ENCODE results near the gene DLK2. TPM values are rescaled to one million over a fixed set of nuclear protein-coding genes. Genes with fewer than 3 reads are reported as not detected.
"Not testable (repeated sequence)": the region's sequence is repeated elsewhere in the genome, so short reads cannot be mapped to it uniquely, and the experiment has no call there.

The DLK2 gene, protein sequence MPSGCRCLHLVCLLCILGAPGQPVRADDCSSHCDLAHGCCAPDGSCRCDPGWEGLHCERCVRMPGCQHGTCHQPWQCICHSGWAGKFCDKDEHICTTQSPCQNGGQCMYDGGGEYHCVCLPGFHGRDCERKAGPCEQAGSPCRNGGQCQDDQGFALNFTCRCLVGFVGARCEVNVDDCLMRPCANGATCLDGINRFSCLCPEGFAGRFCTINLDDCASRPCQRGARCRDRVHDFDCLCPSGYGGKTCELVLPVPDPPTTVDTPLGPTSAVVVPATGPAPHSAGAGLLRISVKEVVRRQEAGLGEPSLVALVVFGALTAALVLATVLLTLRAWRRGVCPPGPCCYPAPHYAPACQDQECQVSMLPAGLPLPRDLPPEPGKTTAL
- total RNA-seq = under 1 TPM; 0.30 to 0.37 TPM

DNA sequence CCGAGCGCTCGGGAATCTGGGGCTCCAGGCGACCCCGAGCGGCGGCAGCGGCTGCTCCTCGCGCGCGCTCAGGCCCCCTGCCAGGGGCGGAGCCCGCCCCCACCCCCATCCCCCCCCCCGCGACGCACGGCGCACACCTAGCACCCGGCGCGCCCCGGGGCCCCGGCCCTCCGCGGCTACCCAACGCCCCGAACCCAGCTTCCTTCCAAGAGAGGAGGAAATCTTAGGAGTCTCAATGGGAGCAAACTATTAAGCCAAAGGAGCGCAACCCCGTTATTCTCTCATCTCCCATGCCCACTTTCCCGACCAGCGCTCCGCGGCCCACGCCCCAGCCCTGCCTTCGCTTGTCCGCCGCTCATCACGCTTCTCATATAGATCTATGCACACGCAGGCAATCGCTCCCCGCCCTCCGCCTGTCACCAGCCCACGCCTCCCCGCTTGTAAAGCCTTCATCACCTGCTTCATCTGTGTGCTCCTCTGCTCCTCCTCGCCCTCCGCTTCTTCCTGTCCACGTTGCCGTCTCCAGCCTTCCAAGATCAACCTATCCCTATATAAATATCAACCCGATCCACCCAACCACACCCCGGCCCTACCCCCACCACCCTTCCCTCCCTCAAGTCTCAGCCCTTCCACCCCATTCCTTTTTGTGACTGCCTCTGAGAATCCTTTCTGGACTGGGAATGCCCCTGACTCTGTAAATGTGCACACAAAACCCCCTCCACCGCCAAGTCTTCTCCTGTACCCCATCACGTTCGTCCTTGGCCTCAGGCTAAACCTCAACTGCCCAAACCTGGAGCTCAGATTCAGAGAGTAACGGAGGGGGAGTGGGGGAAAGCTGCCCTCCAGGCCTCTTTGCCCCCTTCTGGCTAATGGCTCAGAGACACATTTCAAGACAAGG is at the start of gene DLK2:
DLK2 (minus strand) TSS at position 18 of the 898 bp plus-strand sequence. CDS start 723 bp downstream, outside the sequence.
- Mint-ChIP-seq H3K4me1 (peaks cover 12% of the 10 kb centered on the region), H3K36me3 (peaks cover 6% of the 10 kb centered on the region), H3K9me3 (no peaks in the 10 kb centered on the region), H3K27ac (peak within 1 kb of the TSS; percentile 36), H3K27me3 (peaks cover 33% of the 10 kb centered on the region), H3K4me3 (peak within 1 kb of the TSS; percentile 87)
- ATAC-seq (ENCODE audit: low read depth) (peak; percentile 54), DNase-seq (peak; percentile 51)
- POLR2A ChIA-PET = interaction anchor here (0.7 to 1.1 kb wide), 2 partner anchors 22 to 27 kb away, joined by 4 to 6 read pairs; no protein-coding TSS in a partner anchor

DNA sequence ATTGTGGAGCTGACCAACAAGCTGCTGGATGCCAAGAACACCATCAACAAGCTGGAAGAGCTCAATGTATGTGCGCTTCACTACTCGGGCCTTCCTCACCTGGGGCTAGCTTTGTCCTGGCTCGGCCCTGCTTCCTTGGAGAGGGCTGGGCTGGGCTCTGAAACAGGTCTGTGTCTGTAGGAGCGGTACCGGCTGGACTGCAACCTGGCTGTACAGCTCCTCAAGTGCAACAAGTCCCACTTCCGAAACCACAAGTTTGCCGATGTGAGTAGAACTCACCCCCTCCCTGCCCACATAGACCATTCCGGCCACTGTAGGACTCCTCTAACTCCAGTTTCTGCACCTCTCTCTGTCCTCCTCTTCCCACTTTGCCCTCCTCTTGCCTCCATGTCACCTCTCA is 48.1 kb upstream of the DLK2 start:
- Mint-ChIP-seq H3K4me1 (peaks cover 5% of the 10 kb centered on the region), H3K36me3 (peaks cover 6% of the 10 kb centered on the region), H3K27me3 (peaks cover 9% of the 10 kb centered on the region), H3K9me3 (no peaks in the 10 kb centered on the region), H3K4me3 (no peak overlapping the region), H3K27ac (no peak overlapping the region)
- no peak for DNase-seq
- no peak for ATAC-seq (ENCODE audit: low read depth)
- POLR2A ChIA-PET = no interaction called here

DNA sequence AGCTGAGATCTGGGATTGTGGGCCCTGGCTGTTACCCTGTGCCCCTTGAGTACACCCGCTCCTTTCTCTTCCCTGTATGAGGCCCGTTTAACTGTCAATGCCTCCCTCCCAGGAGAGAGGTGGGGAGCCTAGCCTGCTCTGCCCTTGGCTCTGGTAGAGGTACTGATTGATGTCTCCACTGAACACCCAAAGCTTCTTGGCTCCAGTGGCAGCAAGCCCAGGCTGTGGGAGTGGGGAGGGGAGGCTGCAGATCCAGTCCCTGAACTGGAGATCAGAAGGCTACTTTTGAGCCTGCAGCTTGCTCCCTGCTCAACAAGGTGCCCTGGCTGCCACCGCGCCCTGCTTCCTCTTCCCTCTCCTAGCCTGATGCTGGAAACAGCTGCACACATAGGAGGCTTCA is 47.3 kb upstream of the DLK2 start:
- H3K27ac Mint-ChIP-seq = no peak overlapping the region
- H3K27me3 Mint-ChIP-seq = peaks cover 3% of the 10 kb centered on the region
- no peak overlapping the region for H3K4me3 Mint-ChIP-seq
- peaks cover 5% of the 10 kb centered on the region for H3K4me1 Mint-ChIP-seq
- DNase-seq = no peak
- POLR2A ChIA-PET = no interaction called here
- no peaks in the 10 kb centered on the region for H3K9me3 Mint-ChIP-seq
- ATAC-seq (ENCODE audit: low read depth) = no peak
- peaks cover 6% of the 10 kb centered on the region for H3K36me3 Mint-ChIP-seq

DNA sequence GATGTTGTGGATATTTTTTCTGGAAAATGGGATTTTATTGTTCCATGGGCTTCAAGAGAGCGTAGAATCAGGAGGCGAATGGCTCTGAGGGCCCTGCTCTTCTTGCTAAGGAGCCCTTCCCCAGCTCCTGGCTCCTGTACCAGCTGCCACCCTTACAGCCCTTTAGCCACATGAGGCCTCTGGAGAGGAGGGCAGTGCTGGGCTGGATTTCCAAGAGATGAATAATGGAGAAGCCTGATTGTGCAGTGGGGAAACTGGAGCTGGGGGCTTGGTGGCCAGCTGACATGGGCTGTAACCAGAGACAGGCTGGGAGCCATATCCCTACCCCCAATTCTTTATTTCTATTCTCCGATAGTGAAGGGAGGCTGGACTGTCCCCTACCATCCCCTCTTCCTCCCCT is 45.6 kb upstream of the DLK2 start:
- DNase-seq (no peak), ATAC-seq (ENCODE audit: low read depth) (no peak)
- H3K27me3 Mint-ChIP-seq = no peaks in the 10 kb centered on the region
- no peaks in the 10 kb centered on the region for H3K9me3 Mint-ChIP-seq
- POLR2A ChIA-PET = interaction anchor here (0.7 kb wide), 1 partner anchor 172 kb away, joined by 3 read pairs; no protein-coding TSS in a partner anchor
- no peak overlapping the region for H3K27ac Mint-ChIP-seq
- H3K4me1 Mint-ChIP-seq = peaks cover 2% of the 10 kb centered on the region
- no peak overlapping the region for H3K4me3 Mint-ChIP-seq
- H3K36me3 Mint-ChIP-seq = peaks cover 6% of the 10 kb centered on the region

DNA sequence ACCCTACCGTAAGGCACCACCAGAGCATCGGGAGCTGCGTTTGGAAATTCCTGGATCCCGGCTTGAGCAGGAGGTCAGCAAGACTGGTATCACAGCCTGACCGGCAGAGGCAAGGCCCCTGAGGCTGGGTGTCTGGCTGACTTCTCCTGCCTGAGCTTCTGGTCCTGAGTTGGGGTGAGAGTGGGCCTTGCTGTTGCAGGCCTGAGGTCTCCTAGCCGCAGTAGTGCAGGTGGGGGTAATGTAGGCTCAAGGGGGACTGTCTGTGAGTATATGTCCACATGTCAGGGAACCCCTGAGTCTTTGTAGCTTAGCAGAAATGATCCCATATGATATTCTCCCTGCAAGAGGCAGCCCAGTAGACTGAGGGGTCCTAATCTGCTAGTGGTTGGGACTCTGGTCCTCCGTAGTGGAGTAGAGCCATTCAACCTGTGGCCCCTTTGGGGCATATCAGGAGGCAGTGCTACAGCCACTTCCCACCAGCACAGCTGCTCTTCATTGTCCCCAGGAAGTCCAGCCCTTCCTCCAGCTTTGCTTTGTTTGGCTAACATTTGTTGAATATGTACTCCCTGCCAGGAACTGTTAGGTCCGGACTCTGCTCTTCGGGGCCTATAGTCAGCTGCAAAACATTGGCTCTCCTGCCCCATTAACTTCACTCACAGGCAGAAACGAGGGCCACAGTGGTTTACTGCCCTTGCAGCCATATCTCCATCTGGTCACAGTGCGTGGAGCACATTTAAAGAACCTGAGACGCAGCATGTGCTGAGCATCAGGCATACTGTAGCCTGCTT is 43.9 kb upstream of the DLK2 start:
- Mint-ChIP-seq H3K9me3 (no peaks in the 10 kb centered on the region), H3K27me3 (no peaks in the 10 kb centered on the region), H3K4me1 (peaks cover 9% of the 10 kb centered on the region), H3K4me3 (no peak overlapping the region), H3K36me3 (peaks cover 6% of the 10 kb centered on the region), H3K27ac (no peak overlapping the region)
- no peak for DNase-seq
- POLR2A ChIA-PET = interaction anchor here (1.7 kb wide), 1 partner anchor 11 kb away, joined by 4 read pairs; the partner anchor contains the start of gene LRRC73
- no peak for ATAC-seq (ENCODE audit: low read depth)

DNA sequence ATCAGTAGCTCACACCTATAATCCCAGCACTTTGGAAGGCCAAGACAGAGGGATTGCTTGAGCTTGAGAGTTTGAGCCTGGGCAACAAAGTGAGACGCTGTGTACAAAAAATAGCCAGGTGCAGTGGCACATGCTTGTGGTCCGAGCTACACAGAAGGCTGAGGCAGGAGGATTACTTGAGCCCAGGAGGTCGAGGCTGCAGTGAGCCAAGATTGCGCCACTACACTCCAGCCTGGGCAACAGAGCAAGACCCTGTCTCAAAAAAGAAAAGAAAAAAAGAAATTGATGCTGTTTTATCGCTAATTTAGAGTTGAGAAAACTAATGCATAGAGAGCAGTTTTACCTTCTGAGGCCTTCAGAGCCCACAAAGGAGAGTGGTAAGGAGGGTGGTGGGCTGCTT is 42.9 kb upstream of the DLK2 start:
- H3K4me1 Mint-ChIP-seq; H3K27ac Mint-ChIP-seq; H3K4me3 Mint-ChIP-seq; DNase-seq; H3K36me3 Mint-ChIP-seq; H3K9me3 Mint-ChIP-seq; ATAC-seq (ENCODE audit: low read depth); H3K27me3 Mint-ChIP-seq: not testable (repeated sequence)
- POLR2A ChIA-PET = interaction anchor here (1.7 kb wide), 1 partner anchor 12 kb away, joined by 4 read pairs; the partner anchor contains the start of gene LRRC73

DNA sequence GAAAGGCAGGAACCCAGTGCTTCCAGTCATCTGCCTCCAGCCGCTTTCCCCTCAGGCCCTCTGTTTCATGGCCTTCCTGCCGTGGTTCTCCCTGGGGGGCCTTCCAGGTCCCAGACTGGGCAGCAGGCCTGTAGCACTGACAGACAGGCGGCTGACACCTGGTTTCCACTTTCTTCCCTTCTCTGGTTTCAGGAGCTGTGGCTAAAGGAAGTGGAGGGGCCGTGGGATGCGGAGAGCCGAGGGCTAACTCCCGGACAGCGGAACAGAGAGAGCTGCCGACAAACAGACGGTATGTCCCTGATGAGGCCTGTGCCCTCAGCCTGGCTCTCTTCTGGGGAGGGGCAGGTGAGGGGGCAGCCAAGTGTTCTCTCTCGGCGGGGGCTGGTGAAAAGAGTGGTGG is 42.3 kb upstream of the DLK2 start:
- Mint-ChIP-seq H3K4me3 (no peak overlapping the region), H3K27ac (no peak overlapping the region), H3K4me1 (peaks cover 7% of the 10 kb centered on the region), H3K36me3 (peaks cover 4% of the 10 kb centered on the region), H3K9me3 (no peaks in the 10 kb centered on the region), H3K27me3 (no peaks in the 10 kb centered on the region)
- no peak for DNase-seq
- no peak for ATAC-seq (ENCODE audit: low read depth)
- POLR2A ChIA-PET = interaction anchor here (1.7 kb wide), 1 partner anchor 12 kb away, joined by 4 read pairs; the partner anchor contains the start of gene LRRC73

DNA sequence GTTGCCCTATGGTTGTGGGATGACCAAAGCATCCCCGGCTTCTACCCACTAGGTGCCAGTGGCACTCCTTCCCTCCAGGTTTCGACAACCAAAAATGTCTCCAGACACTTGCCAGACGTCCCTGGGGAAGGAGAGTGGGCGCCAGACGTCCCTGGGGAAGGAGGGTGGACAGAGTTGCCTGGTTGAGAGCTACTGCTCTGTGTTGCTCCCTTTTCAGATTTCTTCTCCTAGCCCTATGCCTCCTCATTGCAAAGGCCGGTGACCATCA is 41.7 kb upstream of the DLK2 start:
- Mint-ChIP-seq H3K27me3 (no peaks in the 10 kb centered on the region), H3K4me1 (peaks cover 7% of the 10 kb centered on the region), H3K9me3 (no peaks in the 10 kb centered on the region), H3K4me3 (no peak overlapping the region), H3K27ac (no peak overlapping the region), H3K36me3 (peaks cover 4% of the 10 kb centered on the region)
- DNase-seq (no peak), ATAC-seq (ENCODE audit: low read depth) (no peak)
- POLR2A ChIA-PET = no interaction called here

DNA sequence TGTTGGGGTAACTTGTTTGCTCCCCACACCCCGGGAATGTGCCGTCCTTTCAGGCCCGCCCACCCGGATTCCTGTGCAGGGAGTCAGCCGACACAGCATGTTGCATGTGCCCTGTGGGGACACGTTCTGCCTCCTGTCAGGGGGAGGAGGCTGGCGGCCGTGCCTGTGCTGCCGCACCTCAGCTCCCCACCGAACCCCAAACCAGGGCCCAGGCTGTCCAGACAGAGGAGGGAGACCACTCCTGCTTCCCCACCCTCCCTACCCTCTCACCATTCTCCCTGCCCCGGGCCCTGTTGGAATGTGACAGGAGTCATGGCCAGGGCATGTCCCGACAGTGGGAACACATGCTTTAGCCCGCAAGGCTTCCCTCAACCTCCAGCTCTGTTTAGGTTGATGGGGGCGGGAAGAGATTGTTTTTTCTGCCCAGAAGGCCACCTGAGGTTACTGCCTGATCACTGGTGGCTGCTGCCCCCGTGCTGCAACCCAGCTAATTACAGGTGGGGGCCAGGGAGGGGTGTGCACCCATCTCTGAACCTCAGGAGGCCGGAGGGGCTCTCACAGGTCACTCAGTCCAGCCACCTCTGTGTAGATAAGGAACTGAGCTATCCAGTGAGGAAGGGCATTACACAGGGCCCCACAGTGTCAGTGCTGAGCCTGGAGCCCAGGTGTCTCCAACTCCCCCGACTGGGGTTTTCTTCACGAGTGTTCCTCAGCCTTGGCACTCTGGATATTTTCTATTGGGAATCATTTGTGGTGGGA is 41.2 kb upstream of the DLK2 start:
- ATAC-seq (ENCODE audit: low read depth) = no peak
- no peaks in the 10 kb centered on the region for H3K27me3 Mint-ChIP-seq
- peaks cover 4% of the 10 kb centered on the region for H3K36me3 Mint-ChIP-seq
- H3K4me1 Mint-ChIP-seq = peaks cover 7% of the 10 kb centered on the region
- no peak for DNase-seq
- H3K9me3 Mint-ChIP-seq = no peaks in the 10 kb centered on the region
- POLR2A ChIA-PET = interaction anchor here (1.3 kb wide), 1 partner anchor 19 kb away, joined by 3 read pairs; the partner anchor contains the start of gene TJAP1
- no peak overlapping the region for H3K4me3 Mint-ChIP-seq
- H3K27ac Mint-ChIP-seq = no peak overlapping the region

DNA sequence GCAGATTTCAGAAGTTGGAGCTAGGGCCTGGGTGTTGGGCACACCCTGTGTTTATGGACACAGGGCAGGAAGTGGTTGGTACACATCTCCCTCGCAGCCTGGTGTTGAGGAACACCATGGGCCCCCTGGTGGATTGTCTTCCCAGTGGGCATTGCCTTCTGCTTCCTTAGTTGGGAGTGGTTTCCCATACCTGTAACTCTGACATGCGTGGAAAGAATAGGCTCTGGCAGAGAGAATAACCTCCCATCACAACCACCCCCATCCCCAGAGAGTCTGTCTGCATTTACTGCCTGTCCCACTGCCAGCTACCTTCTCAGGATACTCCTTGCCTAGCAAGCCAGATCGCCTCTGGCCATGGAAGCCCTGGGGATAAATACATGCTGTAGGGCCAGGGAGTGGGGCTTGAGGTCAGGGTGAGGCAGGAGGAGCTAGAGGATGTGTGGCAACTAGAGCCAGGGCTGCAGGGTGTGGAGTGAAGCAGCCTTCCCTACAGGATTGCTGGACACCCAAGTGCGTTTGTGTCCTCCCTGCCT is 40.1 kb upstream of the DLK2 start:
- DNase-seq = no peak
- Mint-ChIP-seq H3K4me3 (no peak overlapping the region), H3K9me3 (no peaks in the 10 kb centered on the region), H3K27me3 (no peaks in the 10 kb centered on the region), H3K27ac (peak overlapping the region; percentile 60), H3K4me1 (peaks cover 7% of the 10 kb centered on the region), H3K36me3 (peaks cover 1% of the 10 kb centered on the region)
- POLR2A ChIA-PET = interaction anchor here (1.3 to 1.5 kb wide), 2 partner anchors 18 to 59 kb away, joined by 3 to 6 read pairs; partner anchors contain the start of gene TJAP1
- peak; percentile 66 for ATAC-seq (ENCODE audit: low read depth)

DNA sequence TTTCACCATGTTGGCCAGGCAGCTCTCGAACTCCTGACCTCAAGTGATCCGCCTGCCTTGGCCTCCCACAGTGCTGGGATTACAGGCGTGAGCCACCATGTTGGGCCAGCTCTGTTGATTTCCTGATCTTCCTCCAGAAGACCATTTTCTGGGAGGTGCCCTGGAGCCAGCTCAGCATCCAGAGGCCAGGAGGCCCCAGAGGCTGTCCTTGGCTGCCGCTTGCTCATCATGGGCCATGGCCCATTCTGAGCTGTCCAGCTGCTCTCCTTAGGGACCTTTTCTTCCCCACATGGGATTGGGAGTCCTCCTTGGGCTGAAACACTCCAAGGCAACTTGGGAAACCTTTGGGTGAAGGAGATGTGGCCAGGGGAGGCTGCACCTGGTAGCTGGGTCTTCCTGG is 39.4 kb upstream of the DLK2 start:
- Mint-ChIP-seq H3K9me3 (no peaks in the 10 kb centered on the region), H3K36me3 (peaks cover 4% of the 10 kb centered on the region), H3K4me1 (peaks cover 9% of the 10 kb centered on the region), H3K27me3 (no peaks in the 10 kb centered on the region), H3K4me3 (no peak overlapping the region), H3K27ac (no peak overlapping the region)
- POLR2A ChIA-PET = interaction anchor here (1.5 kb wide), 1 partner anchor 58 kb away, joined by 6 read pairs; no protein-coding TSS in a partner anchor
- ATAC-seq (ENCODE audit: low read depth) = no peak
- DNase-seq = no peak

DNA sequence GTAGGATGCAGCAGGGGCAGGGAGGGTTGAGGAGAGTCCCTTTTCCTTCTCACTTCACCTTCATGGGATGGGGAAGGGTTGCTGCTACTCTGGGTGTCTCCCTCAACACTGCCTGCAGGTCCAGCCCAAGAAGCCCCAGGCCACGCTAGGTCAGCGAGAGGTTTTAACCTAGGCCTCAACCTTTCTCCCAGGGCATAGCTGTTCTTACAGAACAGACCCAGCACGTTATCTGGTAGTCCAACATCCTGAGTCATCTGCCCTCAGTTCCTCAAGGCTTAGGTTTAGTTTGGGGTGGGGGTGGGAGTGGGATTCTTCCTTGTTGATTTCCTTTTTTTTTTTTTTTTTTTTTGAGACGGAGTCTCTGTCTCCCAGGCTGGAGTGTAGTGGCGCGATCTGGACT is 39.0 kb upstream of the DLK2 start:
- no peaks in the 10 kb centered on the region for H3K9me3 Mint-ChIP-seq
- no peak for ATAC-seq (ENCODE audit: low read depth)
- H3K4me1 Mint-ChIP-seq = peaks cover 9% of the 10 kb centered on the region
- no peak for DNase-seq
- no peak overlapping the region for H3K4me3 Mint-ChIP-seq
- H3K36me3 Mint-ChIP-seq = peaks cover 4% of the 10 kb centered on the region
- H3K27me3 Mint-ChIP-seq = no peaks in the 10 kb centered on the region
- no peak overlapping the region for H3K27ac Mint-ChIP-seq
- POLR2A ChIA-PET = interaction anchor here (1.5 kb wide), 1 partner anchor 58 kb away, joined by 6 read pairs; no protein-coding TSS in a partner anchor

All from activated naive CD8-positive, alpha-beta T cell treated with anti-CD3 and anti-CD28 coated beads, Interleukin-2, amount 10 ng/mL, durations not matched to agents 7 days and 5 days (primary cell).